HG03139 (cell line): Measurements from ENCODE around the gene GYPC.
"Not testable (repeated sequence)": the region's sequence is repeated elsewhere in the genome, so short reads cannot be mapped to it uniquely, and the experiment has no call there.

ENCODE experiments used
- ATAC-seq: cut with Tn5 transposase; IDR thresholded peaks from one replicate; pipeline ENCODE4 v1.9.1; 2021; ENCODE audit not compliant: unreplicated experiment

The GYPC gene

DNA sequence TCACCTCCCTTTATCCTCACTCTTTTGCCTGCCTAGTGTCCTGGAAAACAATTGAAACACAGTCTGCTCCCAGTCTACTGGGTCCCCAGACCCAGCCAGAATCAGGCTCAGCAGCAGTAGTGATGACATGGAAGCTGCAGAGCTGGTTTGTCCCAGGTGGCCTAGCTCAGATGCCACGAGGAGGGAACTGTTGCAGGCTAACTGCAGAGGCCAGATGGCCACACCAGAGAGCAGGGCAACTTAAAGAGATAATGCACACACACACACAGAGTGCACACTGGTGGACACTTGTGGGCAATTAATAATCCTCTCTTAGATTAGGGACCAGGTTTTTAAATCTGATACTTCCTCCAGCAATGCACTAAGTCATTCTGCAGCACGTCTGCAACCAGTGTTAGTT, 42.4 kb downstream of the GYPC start:
- no peak for ATAC-seq

GRCh38 chr2:126699018-126699417, 43.1 kb downstream of the GYPC start:
- ATAC-seq = no peak

DNA sequence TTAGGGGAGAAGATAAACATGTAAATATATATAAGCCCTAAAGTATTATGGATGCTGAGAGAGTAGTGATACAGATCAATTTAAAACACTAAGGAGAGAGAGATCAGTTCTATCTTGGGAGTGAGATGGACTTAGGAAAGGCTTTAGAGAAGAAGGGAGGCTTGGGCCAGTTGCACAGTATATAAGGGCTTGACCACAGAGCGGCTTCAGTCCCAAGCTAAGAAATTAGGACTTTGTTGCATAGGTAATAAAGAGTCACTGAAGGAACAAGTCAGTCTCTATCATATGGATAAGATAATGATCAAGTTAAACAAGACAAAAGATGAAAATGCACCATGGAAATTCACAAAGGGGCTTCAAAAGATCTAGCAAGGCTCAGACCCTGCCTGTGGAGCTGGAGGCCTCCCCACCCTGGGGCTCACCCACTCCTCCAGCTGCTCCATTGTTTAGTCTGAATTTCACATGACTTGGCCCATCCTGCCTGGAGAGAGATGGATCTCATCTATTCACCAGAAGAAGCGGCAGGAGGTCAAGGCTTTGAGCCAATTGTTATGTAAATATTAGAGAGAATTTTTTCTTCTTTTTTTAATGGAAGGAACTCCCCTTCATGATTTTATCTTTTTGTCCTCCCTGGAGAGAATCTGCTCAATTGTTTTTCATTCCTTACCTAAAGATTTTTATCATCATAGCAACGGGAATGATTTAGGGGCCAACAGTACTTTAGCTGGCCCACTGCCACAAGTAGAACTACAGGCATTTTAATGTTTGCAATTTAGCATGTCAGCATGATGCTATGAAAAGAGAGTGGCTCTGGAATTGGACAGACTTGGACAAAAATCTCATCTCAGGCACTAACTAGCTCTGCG, 44.0 kb downstream of the GYPC start:
- ATAC-seq = no peak

- no peak for ATAC-seq
Observed at GRCh38 chr2:126700677-126701076, 44.7 kb downstream of the GYPC start.

DNA sequence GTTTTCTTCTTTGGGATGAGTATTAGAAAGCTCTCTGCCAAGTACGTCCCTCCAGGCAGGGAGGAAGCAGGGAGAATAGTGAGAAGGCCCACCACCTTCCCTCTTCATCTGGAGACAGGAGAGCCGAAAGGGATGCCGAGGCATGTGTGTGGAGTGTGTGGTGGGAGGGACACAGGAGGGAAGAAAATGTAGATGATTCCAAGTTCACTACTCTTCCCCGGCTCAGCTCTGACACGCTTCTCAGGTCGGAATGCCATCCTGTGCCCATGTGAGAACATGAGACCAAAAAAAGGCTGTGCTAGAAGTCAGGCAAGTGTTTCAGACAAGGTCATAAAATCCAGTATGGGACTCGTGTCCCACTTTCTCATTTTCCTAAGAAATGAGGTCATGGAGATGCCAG, 47.4 kb downstream of the GYPC start:
- ATAC-seq = no peak

DNA sequence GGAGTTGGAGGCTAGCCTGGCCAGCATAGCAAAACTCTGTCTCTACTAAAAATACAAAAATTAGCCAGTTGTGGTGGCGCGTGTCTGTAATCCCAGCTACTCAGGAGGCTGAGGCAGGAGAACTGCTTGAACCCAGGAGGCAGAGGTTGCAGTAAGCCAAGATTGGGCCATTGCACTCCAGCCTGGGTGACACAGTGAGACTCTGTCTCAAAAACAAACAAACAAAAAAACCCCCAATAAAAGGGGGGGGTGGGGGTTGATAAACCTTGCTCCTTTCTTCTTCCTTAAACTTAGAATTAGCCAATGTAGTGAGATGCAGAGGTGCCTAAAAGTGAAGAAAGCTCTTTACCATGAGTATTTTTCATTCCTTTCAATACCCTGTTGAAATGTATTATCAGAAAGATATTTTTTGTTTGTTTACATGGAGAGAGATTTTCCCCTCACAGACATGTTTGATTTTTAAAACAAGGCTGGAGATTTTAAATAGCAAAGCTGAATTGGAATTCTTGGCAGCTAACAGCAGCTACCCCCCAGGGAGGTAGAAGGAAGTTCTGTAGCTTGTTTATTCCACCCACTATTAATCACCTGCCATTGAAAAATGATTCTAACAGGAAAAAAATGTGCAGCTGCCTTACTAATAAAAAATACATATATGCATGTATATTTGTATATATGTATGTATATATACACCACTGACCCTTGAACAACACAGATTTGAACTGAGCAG, 48.6 kb downstream of the GYPC start:
- ATAC-seq = no peak

DNA sequence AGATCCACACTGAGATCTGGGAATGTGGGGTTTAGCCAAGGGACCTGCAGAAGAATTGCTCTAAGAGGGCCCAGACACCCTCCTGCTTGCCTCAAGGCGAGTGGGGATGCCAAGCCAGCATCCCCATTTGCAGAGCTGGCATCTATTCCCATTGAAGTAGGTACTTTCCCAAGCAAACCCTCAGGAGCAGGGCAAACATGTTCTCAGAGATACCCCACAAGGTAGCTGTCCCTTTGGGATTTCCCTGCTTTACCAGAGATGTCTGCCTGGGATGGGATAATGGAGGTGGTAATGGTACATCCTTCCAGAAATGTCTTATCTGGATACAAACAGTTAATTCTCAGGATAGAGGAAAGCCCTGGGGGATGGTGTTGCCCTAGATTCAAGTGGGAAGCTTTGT, 51.2 kb downstream of the GYPC start:
- no peak for ATAC-seq

- no peak for ATAC-seq
Observed at GRCh38 chr2:126707941-126708340, 52.0 kb downstream of the GYPC start.

DNA sequence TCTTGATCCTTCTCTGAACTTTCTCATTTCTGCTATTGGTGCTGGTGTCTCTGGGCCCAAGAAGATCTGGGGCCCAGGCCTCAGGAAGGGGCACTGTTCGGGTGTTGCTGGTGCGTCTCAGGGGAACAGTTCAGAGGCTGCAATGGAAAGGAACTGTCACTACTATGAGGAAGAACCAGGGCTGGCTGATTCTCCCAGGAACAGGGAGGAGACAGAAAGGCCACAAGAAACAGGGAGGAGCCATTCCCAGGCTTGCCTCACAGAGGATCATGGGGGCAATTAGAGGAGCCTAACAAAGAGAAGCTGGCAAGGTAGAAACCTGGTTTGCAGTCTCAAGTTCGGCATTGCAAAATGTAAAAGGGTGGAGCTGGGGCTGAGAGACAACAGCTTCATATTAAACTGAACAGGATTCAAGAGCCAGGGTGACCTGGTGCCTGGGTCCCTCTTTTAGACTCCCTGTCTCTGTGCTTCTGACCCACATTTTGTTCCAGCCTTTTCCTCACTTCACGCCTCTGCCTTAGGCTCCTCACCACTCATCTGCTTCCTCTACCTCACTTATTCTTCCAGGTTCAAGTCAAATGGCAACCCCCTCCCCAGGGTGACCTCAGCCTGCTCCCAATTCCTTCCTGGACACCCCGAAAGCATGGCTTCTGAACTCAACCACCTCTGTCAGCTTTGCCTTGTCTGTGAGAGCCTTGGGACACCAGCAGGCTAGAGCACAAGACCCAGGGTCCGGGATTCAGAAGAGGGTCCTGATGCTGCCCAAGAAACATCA, 58.4 kb downstream of the GYPC start:
- no peak for ATAC-seq

DNA sequence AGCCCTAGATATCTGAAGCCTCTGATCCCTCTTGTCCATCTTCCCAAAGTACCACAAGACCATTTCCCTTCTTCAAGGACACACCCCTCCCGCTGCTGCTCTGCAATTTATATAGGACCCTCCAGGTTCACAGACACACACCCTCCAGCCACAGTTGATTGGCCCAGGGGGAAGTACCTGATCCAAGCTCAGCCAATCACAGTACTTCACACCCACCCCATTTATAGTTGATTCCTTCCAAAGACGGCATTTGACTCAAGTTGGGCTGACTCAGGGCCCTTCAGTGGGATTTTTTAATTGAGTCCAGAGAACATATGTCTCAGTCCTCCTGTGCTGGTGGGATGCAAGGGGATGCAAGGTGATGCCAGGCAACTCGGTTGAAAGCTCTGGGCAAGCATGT, 59.2 kb downstream of the GYPC start:
- ATAC-seq = no peak

- ATAC-seq = no peak
Observed at GRCh38 chr2:126715576-126716406, 59.8 kb downstream of the GYPC start.

GRCh38 chr2:126717277-126717676, 61.3 kb downstream of the GYPC start:
- not testable (repeated sequence) for ATAC-seq

DNA sequence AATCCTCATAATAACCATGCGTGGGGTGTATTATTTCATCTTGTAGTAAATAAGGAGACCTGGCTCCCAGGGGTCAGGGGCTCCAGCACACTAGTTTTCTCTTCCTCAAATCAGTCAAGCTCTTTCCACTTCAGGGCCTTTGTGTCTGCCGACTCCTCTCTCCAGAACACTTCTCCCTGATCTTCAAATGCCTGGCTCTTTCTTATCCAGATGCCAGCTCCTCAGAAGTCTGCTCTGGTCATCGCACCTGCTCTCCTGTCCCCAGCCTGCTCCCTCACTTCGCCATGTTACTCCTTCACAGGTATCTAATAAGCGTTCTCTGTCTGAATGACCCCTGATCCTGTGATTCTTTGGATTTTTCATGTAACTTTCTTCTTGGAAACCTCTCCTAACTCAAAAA, 62.0 kb downstream of the GYPC start:
- ATAC-seq = no peak

GRCh38 chr2:126719191-126719832, 63.4 kb downstream of the GYPC start:
- no peak for ATAC-seq

GRCh38 chr2:126719833-126720351, 63.9 kb downstream of the GYPC start:
- ATAC-seq = no peak

DNA sequence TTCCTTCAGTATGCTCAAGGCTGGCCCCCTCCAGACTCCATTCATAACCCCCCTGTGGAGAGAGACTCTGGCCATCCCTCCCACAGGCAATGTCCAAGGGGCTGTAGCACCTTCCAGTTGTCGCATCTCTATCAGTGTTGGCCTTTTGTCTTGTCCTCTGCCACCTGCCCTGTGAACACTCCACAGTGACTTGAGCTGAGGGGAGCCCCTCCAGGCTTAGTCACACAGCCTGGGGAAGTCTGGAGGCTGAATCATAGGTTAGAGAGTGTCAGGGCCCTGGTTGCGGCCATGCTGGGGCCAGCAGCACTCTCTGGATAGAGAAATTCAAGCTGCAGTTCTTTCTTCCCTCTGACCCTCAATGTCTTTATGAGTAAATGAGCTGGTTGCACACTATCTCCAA, 64.7 kb downstream of the GYPC start:
- no peak for ATAC-seq

DNA sequence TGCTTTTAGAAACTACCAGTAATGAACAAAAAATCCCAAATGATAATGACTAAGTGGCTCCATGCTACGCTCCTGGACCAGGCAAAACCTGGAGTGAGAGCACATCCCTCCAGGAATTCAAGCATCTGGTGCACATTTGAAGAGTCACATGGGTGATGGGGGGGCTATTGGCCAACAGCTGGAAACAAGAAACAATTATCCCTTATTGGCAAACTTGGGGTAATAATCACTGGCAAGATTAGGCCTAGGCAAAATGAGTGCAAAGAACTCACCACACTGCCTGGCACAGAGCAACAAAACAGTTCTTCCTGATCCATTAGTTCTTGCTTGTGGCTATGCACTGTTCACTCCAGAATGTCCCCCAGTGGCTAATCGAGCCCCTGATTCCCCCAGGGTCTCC, 66.1 kb downstream of the GYPC start:
- no peak for ATAC-seq

DNA sequence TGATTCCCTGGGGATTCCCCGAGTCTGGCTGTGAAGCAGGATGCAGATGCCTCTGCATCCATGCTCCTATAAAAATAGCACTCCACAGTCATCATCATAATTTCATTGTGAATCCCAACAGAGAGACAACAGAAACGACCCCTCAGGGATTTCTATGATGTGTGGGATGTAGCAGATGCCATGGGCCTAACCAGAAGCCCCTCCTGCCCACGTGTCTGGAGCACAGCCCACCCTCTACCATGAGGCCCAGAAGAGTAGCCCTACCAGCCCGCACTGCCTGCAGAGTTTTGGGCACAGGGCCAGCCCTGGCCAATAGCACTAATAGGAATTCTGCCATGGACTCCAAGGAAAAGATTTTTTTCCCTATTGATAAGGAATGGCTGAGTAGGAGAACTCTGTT, 66.6 kb downstream of the GYPC start:
- ATAC-seq = no peak

- no peak for ATAC-seq
Observed at GRCh38 chr2:126723281-126723815, 67.4 kb downstream of the GYPC start.

- ATAC-seq = no peak
Observed at GRCh38 chr2:126725580-126725979, 69.6 kb downstream of the GYPC start.
